Mucosa of descending colon (tissue), 3 donors: ENCODE measurements around the gene FBXO9. TPM values are rescaled to one million over a fixed set of nuclear protein-coding genes. Genes with fewer than 3 reads are reported as not detected.

ENCODE experiments used
- ATAC-seq: fragments of 200-7000 bp; cut with Tn5 transposase; one replicate; pipeline ENCODE4 v1.9.1; 2020; ENCODE audit warnings: mild to moderate bottlenecking, moderate library complexity
- DNase-seq, 3 donors: peaks; one replicate each; pipeline ENCODE4 v3.0.0-alpha.2; 2020
- H3K36me3 ChIP-seq: fragments of 200-600 bp; one replicate; pipeline ENCODE4 v1.8.0; 2021; ENCODE audit warnings: low read depth, mild to moderate bottlenecking
- H3K4me1 ChIP-seq: fragments of 200-600 bp; one replicate; pipeline ENCODE4 v1.8.0; 2021; ENCODE audit warnings: low read depth, mild to moderate bottlenecking
- H3K4me3 ChIP-seq: fragments of 200-600 bp; one replicate; pipeline ENCODE4 v1.8.0; 2021; ENCODE audit warnings: mild to moderate bottlenecking
- H3K9me3 ChIP-seq: fragments of 200-600 bp; one replicate; pipeline ENCODE4 v1.8.0; 2021; ENCODE audit warnings: mild to moderate bottlenecking
- intact Hi-C, 2 donors: fragments of 100-400 bp; cut with DNase I in 1 of 2; cut with micrococcal nuclease in 1 of 2; formaldehyde crosslinking; loops; one replicate each; pipeline versions ENCODE4 v1.11.0 to v1.11.1; 2022; cut with DNase I, micrococcal nuclease
- total RNA-seq, 3 donors: library from RNA; stranded (reverse); fragmentation: NEBNext Ultra II Directional in 2 of 3; extraction: Animal tissue kit (Norgen Biotek cat#: 25700) in 2 of 3; gene quantifications; one replicate each; pipeline versions ENCODE4 v1.2.1 to v1.2.4, GENCODE V29; 2021 to 2023
- TF ChIP-seq, protein P1 (sequence below): fragments of 200-600 bp; IDR thresholded peaks from one replicate; pipeline ENCODE4 v1.8.0; 2022; ENCODE audit warnings: antibody characterized with exemption, mild to moderate bottlenecking
- donor health status: DM: no; HTN: no; CAD: no; lungs with moderate emphysema.
- donor health status: DM: no; HTN: no; CAD: no.
- donor health status: DM: no; HTN: yes; CAD: no.

FBXO9 gene
- total RNA-seq, 3 donors from 2014 or later, result 80.3 to 100 (median 80.4) TPM

GRCh38 chr6:53100561-53100960 is 35.4 kb downstream of the FBXO9 start:
- H3K4me1 ChIP-seq, result no peaks in the 10 kb centered on the region
- TF ChIP-seq, protein P1, sequence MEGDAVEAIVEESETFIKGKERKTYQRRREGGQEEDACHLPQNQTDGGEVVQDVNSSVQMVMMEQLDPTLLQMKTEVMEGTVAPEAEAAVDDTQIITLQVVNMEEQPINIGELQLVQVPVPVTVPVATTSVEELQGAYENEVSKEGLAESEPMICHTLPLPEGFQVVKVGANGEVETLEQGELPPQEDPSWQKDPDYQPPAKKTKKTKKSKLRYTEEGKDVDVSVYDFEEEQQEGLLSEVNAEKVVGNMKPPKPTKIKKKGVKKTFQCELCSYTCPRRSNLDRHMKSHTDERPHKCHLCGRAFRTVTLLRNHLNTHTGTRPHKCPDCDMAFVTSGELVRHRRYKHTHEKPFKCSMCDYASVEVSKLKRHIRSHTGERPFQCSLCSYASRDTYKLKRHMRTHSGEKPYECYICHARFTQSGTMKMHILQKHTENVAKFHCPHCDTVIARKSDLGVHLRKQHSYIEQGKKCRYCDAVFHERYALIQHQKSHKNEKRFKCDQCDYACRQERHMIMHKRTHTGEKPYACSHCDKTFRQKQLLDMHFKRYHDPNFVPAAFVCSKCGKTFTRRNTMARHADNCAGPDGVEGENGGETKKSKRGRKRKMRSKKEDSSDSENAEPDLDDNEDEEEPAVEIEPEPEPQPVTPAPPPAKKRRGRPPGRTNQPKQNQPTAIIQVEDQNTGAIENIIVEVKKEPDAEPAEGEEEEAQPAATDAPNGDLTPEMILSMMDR, result no peak
- no peak overlapping the region for H3K4me3 ChIP-seq
- intact Hi-C loops, result no loop called here
- peaks cover 4% of the 10 kb centered on the region for H3K36me3 ChIP-seq
- H3K9me3 ChIP-seq, result no peaks in the 10 kb centered on the region
- no peak for ATAC-seq
- no peak for DNase-seq

GRCh38 chr6:53101006-53101405 is 35.8 kb downstream of the FBXO9 start:
- Histone ChIP-seq H3K36me3 (peaks cover 4% of the 10 kb centered on the region), H3K4me3 (no peak overlapping the region), H3K9me3 (no peaks in the 10 kb centered on the region), H3K4me1 (no peaks in the 10 kb centered on the region)
- DNase-seq (no peak), ATAC-seq (no peak)
- TF ChIP-seq, protein P1, result no peak
- intact Hi-C loops, result no loop called here

DNA sequence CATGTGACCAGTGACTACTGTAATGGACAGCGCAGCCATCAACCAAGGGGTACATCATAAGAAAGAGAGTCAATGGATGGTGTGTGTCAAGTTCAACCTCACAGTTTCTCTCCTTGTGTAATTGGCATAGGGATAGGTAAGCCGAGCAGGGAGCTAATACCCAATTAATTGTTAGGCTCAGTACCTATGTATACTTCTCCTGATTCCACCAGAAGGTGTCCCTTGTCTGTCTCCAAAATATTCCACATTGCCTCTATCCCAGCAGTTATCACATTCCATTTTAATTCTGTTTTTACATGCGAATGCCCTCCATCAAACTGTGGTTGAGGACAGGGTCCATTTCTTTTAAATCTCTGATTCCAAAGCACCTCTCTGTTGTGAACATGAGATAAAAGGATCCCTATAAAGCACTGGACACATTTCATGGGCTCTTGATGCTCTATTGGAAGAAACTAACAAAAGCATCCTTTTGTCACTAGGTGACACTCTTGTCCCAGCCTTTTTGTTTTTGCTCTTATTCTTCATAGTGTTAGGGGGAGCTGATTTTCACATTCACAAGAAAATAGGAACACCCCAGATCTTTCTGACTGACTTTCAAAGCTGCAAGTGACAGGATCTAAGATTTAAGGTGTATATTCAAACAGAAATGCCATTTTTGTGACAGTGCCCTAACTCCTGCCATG is 38.9 kb downstream of the FBXO9 start:
- no peak overlapping the region for H3K4me3 ChIP-seq
- H3K36me3 ChIP-seq, result no peaks in the 10 kb centered on the region
- intact Hi-C loops, result no loop called here
- H3K4me1 ChIP-seq, result no peaks in the 10 kb centered on the region
- no peaks in the 10 kb centered on the region for H3K9me3 ChIP-seq
- TF ChIP-seq, protein P1, result no peak
- ATAC-seq, result no peak
- DNase-seq, result no peak

GRCh38 chr6:53104916-53105315 is 39.7 kb downstream of the FBXO9 start:
- ATAC-seq, result no peak
- no peak for DNase-seq
- Histone ChIP-seq H3K36me3 (no peaks in the 10 kb centered on the region), H3K4me1 (no peaks in the 10 kb centered on the region), H3K9me3 (no peaks in the 10 kb centered on the region), H3K4me3 (no peak overlapping the region)
- TF ChIP-seq, protein P1, result no peak
- intact Hi-C loops, result no loop called here

GRCh38 chr6:53107091-53107490 is 41.9 kb downstream of the FBXO9 start:
- no peaks in the 10 kb centered on the region for H3K36me3 ChIP-seq

More at GRCh38 chr6:53107091-53107490, 41.9 kb downstream of the FBXO9 start:
- Histone ChIP-seq H3K4me1 (no peaks in the 10 kb centered on the region), H3K9me3 (no peaks in the 10 kb centered on the region), H3K4me3 (no peak overlapping the region)
- ATAC-seq (no peak), DNase-seq (no peak)
- TF ChIP-seq, protein P1, result no peak
- intact Hi-C loops, result no loop called here
